Breast epithelium (tissue), 3 donors: Measurements from ENCODE around the gene EPN2.

Experiments
- POLR2A ChIP-seq: fragments of 450-650 bp; IDR thresholded peaks from one replicate; pipeline ENCODE4 v1.6.1; 2016; ENCODE audit warnings: antibody characterized with exemption, mild to moderate bottlenecking, moderate library complexity
- TF ChIP-seq, protein P1 (sequence below), 3 donors: fragments of 450-650 bp; IDR thresholded peaks; one replicate each; pipeline ENCODE4 v1.5.1; 2016 to 2017; ENCODE audit warnings: antibody characterized with exemption in 3 of 3, mild to moderate bottlenecking in 3 of 3, moderate library complexity in 3 of 3

DNA sequence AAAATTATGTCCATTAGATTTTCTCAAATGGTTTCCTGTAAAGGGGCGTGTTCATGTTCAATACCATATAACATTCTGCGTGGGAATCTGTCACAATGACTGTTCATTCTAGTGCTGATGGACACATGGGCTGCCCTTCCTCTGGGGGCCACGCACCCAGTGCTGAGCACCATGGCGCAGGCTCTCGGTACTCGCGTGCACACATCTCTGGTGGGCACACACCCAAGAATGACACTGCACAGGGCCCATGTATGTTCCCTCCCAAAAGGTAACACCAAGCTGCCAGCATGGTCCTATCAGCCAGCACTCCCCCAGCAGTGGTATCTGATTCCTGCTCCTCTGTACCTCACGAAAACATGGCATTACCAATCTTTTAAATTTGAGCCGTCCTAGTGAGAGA lies 111.6 kb downstream of the EPN2 start:
- TF ChIP-seq, protein P1, sequence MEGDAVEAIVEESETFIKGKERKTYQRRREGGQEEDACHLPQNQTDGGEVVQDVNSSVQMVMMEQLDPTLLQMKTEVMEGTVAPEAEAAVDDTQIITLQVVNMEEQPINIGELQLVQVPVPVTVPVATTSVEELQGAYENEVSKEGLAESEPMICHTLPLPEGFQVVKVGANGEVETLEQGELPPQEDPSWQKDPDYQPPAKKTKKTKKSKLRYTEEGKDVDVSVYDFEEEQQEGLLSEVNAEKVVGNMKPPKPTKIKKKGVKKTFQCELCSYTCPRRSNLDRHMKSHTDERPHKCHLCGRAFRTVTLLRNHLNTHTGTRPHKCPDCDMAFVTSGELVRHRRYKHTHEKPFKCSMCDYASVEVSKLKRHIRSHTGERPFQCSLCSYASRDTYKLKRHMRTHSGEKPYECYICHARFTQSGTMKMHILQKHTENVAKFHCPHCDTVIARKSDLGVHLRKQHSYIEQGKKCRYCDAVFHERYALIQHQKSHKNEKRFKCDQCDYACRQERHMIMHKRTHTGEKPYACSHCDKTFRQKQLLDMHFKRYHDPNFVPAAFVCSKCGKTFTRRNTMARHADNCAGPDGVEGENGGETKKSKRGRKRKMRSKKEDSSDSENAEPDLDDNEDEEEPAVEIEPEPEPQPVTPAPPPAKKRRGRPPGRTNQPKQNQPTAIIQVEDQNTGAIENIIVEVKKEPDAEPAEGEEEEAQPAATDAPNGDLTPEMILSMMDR (IDR thresholded peaks at IDR 0.05): no peak
- TF ChIP-seq POLR2A: no peak
